MG63 (cell line): ENCODE measurements around the gene ABCG8. TPM values are rescaled to one million over a fixed set of nuclear protein-coding genes. Genes with fewer than 3 reads are reported as not detected.

Source experiments
- DNase-seq: peaks from one replicate; pipeline ENCODE4 v3.0.0-alpha.2; 2020
- H3K27me3 ChIP-seq: fragments of 250-450 bp; sonication (Bioruptor Pico); 2 replicates; pipeline ENCODE4 v1.5.1; 2020; ENCODE audit warnings: mild to moderate bottlenecking, moderate library complexity
- H3K36me3 ChIP-seq: fragments of 250-450 bp; sonication (Bioruptor Pico); 2 replicates; pipeline ENCODE4 v1.5.1; 2020; ENCODE audit warnings: mild to moderate bottlenecking, moderate library complexity
- H3K4me3 ChIP-seq: fragments of 250-450 bp; sonication (Bioruptor Pico); 2 replicates; pipeline ENCODE4 v1.5.1; 2020; ENCODE audit warnings: mild to moderate bottlenecking, moderate library complexity
- H3K9me3 ChIP-seq: fragments of 250-450 bp; sonication (Bioruptor Pico); 2 replicates; pipeline ENCODE4 v1.5.1; 2020; ENCODE audit warnings: mild to moderate bottlenecking, moderate library complexity
- total RNA-seq: library from RNA; depleted of rRNA; stranded (reverse); fragments of >200 nt; shearing (Covaris generic); gene quantifications from 2 replicates; pipeline ENCODE4 v1.2.3, GENCODE V29; 2014; ENCODE audit warnings: low replicate concordance; rRNA removed

ABCG8 gene
- total RNA-seq, result not detected in 2 replicates

DNA sequence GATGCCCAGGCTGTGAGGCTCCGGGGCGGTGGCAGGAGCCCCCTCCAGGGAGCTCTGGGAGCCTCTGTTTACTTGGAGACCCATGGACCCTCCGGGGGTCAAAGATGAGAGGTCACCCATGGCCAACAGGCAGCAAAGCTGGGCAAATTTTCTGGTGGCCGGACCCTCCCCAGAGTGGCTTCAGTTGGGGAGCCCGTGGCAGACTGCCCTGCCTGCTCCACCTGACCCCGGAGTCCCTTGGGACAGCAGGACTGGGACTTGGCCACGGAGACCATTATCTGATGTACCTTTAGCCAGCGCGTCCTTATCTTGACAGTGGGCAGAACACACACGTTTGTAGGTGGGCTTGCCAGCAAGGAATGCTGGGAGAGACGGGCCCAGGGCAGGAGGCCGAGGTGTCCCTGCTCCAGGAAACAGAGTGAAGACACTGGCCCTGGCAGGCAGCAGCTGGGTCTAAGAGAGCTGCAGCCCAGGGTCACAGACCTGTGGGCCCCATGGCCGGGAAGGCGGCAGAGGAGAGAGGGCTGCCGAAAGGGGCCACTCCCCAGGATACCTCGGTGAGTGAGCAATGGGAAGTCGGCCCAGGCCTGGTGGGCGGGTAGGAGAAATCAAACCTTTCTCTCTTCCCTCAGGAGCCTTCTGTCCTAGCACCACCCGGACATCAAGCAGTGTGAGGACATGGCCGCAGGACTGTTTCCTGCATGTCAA, at the start of gene ABCG8, which contains the start of gene ABCG5:
ABCG8 (plus strand) TSS at position 412 of the 708 bp plus-strand sequence; CDS start at position 495, 83 bp downstream.
ABCG5 (minus strand) TSS at position 280 of the 708 bp plus-strand sequence; CDS start at position 120, 160 bp downstream.
- no peak for DNase-seq
- Histone ChIP-seq H3K4me3 (no peak within 1 kb of the TSS), H3K36me3 (no peaks in the 10 kb centered on the region), H3K27me3 (no peaks in the 10 kb centered on the region), H3K9me3 (no peaks in the 10 kb centered on the region)

GRCh38 chr2:43790147-43790546, 48.6 kb upstream of the ABCG8 start:
- DNase-seq, result no peak
- Histone ChIP-seq H3K4me3 (no peak overlapping the region), H3K9me3 (no peaks in the 10 kb centered on the region), H3K27me3 (no peaks in the 10 kb centered on the region), H3K36me3 (no peaks in the 10 kb centered on the region; the same call in 1 of the 2 replicates)

DNA sequence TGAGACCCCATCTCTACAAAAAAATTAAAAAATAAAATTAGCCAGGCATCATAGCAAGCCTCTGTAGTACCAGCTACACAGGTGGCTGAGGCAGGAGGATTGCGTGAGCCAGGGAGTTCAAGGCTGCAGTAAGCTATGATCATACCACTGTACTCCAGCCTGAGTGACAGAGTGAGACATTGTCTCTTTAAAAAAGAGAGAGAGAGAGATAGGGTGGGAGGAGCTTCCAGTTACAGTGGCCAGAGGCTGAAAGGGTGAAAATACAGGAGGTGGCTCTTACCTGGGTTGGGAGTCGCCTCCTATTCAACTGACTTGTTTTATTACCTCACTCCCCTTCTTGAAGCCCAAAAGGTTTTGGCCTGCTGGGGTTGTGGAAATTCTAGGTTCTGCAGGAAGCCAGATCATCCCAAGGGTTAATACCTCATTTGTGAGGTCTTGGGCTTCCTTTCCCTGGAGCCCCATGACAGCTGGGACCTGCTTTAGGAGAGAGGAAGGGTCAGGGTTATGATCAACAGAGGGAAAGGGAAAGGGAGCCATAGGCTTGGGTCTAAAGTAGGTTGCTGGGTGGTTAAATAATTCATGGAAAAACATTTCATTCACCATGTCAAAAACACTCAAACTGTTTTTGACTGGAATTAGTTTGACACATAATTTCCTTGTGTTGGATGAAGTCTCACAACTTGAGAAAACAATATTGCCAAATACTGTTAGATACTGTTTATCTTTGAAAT, 47.6 kb upstream of the ABCG8 start:
- H3K36me3 ChIP-seq, result no peaks in the 10 kb centered on the region; the same call in 1 of the 2 replicates
- no peaks in the 10 kb centered on the region for H3K9me3 ChIP-seq
- H3K4me3 ChIP-seq, result no peak overlapping the region
- H3K27me3 ChIP-seq, result no peaks in the 10 kb centered on the region
- DNase-seq, result no peak

DNA sequence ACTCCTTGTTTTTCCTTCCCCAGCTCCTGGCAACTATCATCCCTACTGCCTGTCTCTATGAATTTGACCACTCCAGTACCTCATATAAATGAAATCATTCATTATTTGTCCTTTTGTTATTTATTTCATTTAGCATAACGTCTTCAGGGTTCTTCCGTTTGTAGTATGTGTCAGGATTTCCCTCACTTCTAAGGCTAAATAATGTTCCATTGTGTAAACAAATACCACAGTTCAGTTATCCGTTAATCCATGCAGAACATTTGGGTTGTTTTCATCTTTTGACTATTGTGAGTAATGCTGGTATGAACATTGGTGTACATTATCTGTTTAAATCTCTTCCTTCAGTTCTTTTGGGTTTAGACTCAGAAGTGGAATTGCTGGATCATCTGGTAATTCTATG, 46.1 kb upstream of the ABCG8 start:
- no peak for DNase-seq
- Histone ChIP-seq H3K4me3 (no peak overlapping the region), H3K9me3 (no peaks in the 10 kb centered on the region), H3K36me3 (no peaks in the 10 kb centered on the region; the same call in 1 of the 2 replicates), H3K27me3 (no peaks in the 10 kb centered on the region)

GRCh38 chr2:43794956-43795355, 43.8 kb upstream of the ABCG8 start:
- Histone ChIP-seq H3K9me3 (no peaks in the 10 kb centered on the region), H3K27me3 (no peaks in the 10 kb centered on the region), H3K4me3 (no peak overlapping the region), H3K36me3 (no peaks in the 10 kb centered on the region; the same call in 1 of the 2 replicates)
- no peak for DNase-seq

- Histone ChIP-seq H3K9me3 (no peaks in the 10 kb centered on the region), H3K4me3 (no peak overlapping the region), H3K27me3 (no peaks in the 10 kb centered on the region), H3K36me3 (no peaks in the 10 kb centered on the region; the same call in 1 of the 2 replicates)
- no peak for DNase-seq
Measured at GRCh38 chr2:43796206-43796605, 42.6 kb upstream of the ABCG8 start.

DNA sequence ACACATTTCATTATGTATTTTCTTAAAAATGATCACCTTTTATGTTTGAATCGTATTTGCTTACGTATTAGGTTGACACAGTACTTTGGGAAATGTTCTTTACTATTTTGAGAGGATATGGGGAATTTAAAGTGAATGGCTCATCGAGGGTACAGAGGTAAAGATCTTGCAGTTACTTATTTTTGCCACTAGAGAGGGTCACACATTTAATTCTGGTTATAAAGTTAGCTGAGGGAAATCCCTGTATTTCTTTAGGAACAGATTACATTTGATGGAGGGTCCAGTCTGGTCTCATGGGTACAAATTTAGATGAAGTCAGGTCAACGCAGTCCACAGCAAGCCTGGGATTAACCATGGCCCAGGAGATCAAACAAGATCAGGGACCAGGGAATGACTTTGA, 40.5 kb upstream of the ABCG8 start:
- Histone ChIP-seq H3K4me3 (no peak overlapping the region), H3K9me3 (no peaks in the 10 kb centered on the region), H3K36me3 (no peaks in the 10 kb centered on the region), H3K27me3 (no peaks in the 10 kb centered on the region)
- no peak for DNase-seq

DNA sequence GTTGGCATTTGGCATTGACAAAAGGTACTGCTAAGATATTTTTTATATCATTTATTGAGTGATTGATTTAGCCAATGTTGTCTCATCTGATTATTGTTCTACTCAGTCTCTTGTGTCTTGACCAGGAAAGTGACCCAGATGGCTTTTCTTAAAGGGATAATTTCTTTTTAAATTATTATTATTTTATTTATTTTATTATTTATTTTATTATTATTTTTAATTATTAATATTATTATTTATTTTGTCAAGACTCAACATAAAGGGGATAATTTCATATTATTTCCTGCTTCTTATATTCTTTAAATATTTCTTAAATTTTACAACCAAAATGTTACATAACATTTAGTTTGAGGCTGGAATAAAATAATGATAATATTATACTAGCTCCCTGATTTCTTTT, 37.9 kb upstream of the ABCG8 start:
- Histone ChIP-seq H3K9me3 (no peaks in the 10 kb centered on the region), H3K27me3 (no peaks in the 10 kb centered on the region), H3K4me3 (no peak overlapping the region), H3K36me3 (no peaks in the 10 kb centered on the region)
- DNase-seq, result no peak

- Histone ChIP-seq H3K27me3 (no peaks in the 10 kb centered on the region), H3K9me3 (no peaks in the 10 kb centered on the region), H3K36me3 (no peaks in the 10 kb centered on the region), H3K4me3 (no peak overlapping the region)
- no peak for DNase-seq
Measured at GRCh38 chr2:43802135-43802534, 36.6 kb upstream of the ABCG8 start.

- H3K9me3 ChIP-seq, result no peaks in the 10 kb centered on the region
- no peaks in the 10 kb centered on the region for H3K36me3 ChIP-seq
- no peaks in the 10 kb centered on the region for H3K27me3 ChIP-seq
- no peak overlapping the region for H3K4me3 ChIP-seq
- DNase-seq, result no peak
Measured at GRCh38 chr2:43803113-43803512, 35.7 kb upstream of the ABCG8 start.

GRCh38 chr2:43806719-43807031, 32.1 kb upstream of the ABCG8 start:
- no peak for DNase-seq
- H3K27me3 ChIP-seq, result no peaks in the 10 kb centered on the region
- no peak overlapping the region for H3K4me3 ChIP-seq
- H3K36me3 ChIP-seq, result no peaks in the 10 kb centered on the region
- no peaks in the 10 kb centered on the region for H3K9me3 ChIP-seq

DNA sequence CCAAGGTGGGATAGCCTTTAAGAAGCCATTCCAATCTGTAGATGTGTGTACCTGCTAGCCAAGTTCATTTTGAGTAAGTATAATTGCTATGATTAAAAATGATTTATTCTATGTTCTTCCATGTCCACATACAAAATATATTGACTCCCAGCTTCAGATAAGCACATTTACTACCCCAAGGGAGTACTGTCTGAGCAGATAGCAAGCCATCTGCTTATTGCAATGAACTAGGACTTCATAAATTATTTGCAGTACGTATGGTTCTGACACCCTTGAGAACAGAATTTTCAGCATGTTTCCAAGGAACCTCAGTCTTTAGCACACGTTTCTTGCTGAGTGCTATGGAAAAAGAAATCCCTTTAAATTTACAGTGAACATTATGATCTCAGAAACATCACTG, 28.3 kb upstream of the ABCG8 start:
- no peaks in the 10 kb centered on the region for H3K9me3 ChIP-seq
- no peak overlapping the region for H3K4me3 ChIP-seq
- DNase-seq, result no peak
- H3K36me3 ChIP-seq, result no peaks in the 10 kb centered on the region
- no peaks in the 10 kb centered on the region for H3K27me3 ChIP-seq

DNA sequence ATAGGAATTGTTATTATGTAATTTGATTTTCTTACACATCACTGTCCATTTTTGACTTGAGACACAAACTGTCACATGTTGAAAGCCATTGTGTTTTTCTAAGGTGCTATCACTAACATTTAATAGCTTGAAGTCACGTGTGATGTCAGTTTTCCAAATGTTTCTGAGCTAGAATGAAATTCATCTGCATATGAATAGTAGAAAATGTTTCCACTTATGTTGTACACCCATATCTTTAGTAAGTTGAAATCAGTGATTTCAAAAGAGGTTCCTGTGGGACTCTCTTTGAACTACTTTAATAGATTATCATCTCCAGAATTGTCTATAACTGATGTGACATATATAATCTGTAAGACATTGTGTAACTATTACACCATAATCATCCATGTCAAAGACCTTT, 27.9 kb upstream of the ABCG8 start:
- Histone ChIP-seq H3K36me3 (no peaks in the 10 kb centered on the region), H3K9me3 (no peaks in the 10 kb centered on the region), H3K27me3 (no peaks in the 10 kb centered on the region), H3K4me3 (no peak overlapping the region)
- DNase-seq, result no peak

GRCh38 chr2:43812006-43812405, 26.8 kb upstream of the ABCG8 start:
- Histone ChIP-seq H3K4me3 (no peak overlapping the region), H3K9me3 (no peaks in the 10 kb centered on the region), H3K36me3 (no peaks in the 10 kb centered on the region), H3K27me3 (no peaks in the 10 kb centered on the region)
- DNase-seq, result no peak

- no peak overlapping the region for H3K4me3 ChIP-seq
- no peaks in the 10 kb centered on the region for H3K9me3 ChIP-seq
- H3K27me3 ChIP-seq, result no peaks in the 10 kb centered on the region
- no peaks in the 10 kb centered on the region for H3K36me3 ChIP-seq
- DNase-seq, result no peak
Measured at GRCh38 chr2:43812947-43813346, 25.8 kb upstream of the ABCG8 start.

DNA sequence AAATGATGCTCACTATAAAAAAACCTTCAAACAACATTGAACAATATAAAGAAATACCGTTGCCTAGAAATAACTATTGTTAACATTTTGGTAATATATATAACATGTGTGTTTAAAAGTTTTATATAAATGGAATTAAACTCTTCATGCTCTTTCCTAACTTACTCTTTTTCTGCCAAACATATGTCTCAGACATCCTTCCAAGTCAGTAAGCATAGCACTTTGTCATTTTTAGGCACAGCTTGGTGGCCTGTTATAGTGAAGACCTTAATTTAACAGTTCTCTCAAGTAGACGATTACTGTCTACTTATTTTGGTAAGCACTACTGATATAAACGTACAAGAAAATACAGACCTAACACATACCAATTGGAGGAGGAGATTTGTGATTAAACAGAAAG, 24.1 kb upstream of the ABCG8 start:
- Histone ChIP-seq H3K9me3 (no peaks in the 10 kb centered on the region), H3K27me3 (no peaks in the 10 kb centered on the region), H3K36me3 (no peaks in the 10 kb centered on the region), H3K4me3 (no peak overlapping the region)
- DNase-seq, result no peak

DNA sequence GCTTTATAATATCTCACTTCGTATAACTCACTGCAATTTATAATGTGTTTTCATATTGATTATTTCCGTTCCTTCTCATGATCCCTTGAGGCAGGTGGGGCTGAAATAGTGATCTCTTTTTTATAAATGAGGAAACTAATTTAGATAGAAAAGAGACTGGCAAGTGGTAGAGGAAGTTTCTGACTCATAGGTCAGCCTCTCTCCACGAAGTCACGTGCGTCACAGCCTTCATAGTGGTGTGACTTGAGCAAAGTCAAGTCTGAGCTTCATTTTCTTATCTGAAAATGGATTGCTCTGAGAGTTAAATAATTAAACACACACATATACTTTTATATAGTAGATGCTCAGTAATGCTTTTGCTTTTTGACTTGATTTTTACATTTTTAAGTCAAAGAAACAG, 20.0 kb upstream of the ABCG8 start:
- Histone ChIP-seq H3K27me3 (no peaks in the 10 kb centered on the region), H3K36me3 (no peaks in the 10 kb centered on the region), H3K4me3 (no peak overlapping the region), H3K9me3 (no peaks in the 10 kb centered on the region)
- peak; percentile 21 for DNase-seq
